GM12864 (cell line): ENCODE data around the gene NUP107.

ENCODE experiments used
- DNase-seq: peaks from one replicate; pipeline ENCODE4 v3.0.0-alpha.2; 2011; ENCODE audit warnings: low read depth
- H3K4me3 ChIP-seq: 2 replicates; pipeline ENCODE4 v1.5.1; 2011; ENCODE audit warnings: mild to moderate bottlenecking, low read depth, low read length, control low read depth
- CTCF ChIP-seq: IDR thresholded peaks from 2 replicates; pipeline ENCODE4 v1.5.1; 2011; ENCODE audit warnings: low read depth, mild to moderate bottlenecking, moderate library complexity, low read length, control low read depth, inconsistent platforms; ENCODE audit errors: missing control alignments

NUP107 gene

GRCh38 chr12:68790081-68790951 lies 103.5 kb downstream of the NUP107 start:
- no peak for TF ChIP-seq CTCF
- no peak overlapping the region for H3K4me3 ChIP-seq
- no peak for DNase-seq

DNA sequence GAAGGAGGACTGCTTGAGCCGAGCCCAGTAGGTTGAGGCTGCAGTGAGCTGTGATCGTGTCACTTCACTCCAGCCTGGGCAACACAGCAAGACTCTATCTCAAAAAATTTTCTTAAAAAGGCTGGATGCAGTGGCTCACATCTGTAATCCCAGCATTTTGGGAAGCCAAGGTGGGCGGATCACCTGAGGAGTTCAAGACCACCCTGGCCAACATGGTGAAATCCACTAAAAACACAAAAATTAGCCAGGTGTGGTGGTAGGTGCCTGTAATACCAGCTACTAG lies 104.1 kb downstream of the NUP107 start:
- H3K4me3 ChIP-seq = no peak overlapping the region

DNA sequence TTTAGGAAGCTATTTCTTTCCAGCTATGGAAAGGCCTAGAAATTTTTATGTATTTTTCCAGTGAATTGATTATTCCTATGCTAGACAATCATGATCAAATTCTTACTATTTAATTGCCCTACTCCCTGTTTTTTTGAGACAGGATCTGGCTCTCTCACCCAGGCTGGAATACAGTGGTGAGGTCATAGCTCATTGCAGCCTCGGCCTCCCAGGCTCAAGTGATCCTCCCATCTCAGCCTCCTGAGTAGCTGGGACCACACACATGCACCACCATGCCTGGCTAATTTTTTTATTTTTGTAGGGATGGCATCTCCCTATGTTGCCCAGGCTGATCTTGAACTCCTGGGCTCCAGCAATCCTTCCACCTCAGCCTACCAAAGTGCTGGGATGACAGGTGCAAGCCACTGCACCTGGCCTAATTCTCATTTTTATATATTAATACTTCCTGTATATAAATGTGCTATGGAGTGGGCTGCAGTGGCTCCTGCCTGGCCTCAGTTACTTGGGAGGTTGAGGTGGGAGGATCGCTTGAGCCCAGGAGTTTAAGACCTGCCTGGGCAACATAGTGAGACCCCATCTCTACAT lies 105.2 kb downstream of the NUP107 start:
- no peak for DNase-seq
- no peak overlapping the region for H3K4me3 ChIP-seq
- no peak for TF ChIP-seq CTCF

More for the DNA sequence above, 104.1 kb downstream of the NUP107 start:
- no peak for TF ChIP-seq CTCF
- no peak for DNase-seq

DNA sequence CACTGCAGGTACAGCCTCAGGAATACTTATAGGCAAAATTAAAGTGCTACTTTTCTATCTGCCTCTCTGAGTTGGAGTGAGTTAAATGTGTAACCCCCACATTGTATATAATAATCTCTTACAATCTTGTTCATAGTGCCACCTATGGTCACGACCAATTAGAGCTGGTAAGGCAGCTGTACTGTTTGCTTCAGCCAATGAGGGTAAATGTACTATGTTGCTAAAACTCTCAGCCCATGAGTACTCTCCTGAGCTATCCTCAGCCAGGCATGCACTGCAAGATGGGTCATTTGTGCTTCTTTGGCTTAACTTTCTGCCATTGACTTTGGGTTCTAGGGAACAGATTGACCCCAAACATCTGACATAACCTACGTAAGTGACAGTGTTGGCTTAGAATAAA lies 106.2 kb downstream of the NUP107 start:
- no peak overlapping the region for H3K4me3 ChIP-seq
- no peak for TF ChIP-seq CTCF
- no peak for DNase-seq

GRCh38 chr12:68793436-68793835 lies 106.7 kb downstream of the NUP107 start:
- TF ChIP-seq CTCF = no peak
- DNase-seq = no peak

GRCh38 chr12:68793975-68794652 lies 107.3 kb downstream of the NUP107 start:
- TF ChIP-seq CTCF = no peak
- no peak for DNase-seq
- no peak overlapping the region for H3K4me3 ChIP-seq

More at GRCh38 chr12:68793436-68793835, 106.7 kb downstream of the NUP107 start:
- no peak overlapping the region for H3K4me3 ChIP-seq
